Upper lobe of left lung (tissue), 6 donors: ENCODE data around the gene FAM13A. TPM values are rescaled to one million over a fixed set of nuclear protein-coding genes. Genes with fewer than 3 reads are reported as not detected.

ENCODE experiments used
- ATAC-seq, 2 donors: fragments of 200-7000 bp; cut with Tn5 transposase; one replicate each; pipeline ENCODE4 v1.9.1; 2022; ENCODE audit warnings: mild to moderate bottlenecking in 2 of 2, moderate library complexity in 2 of 2; ENCODE audit not compliant: low FRiP score in 2 of 2
- DNase-seq, 2 donors: peaks; one replicate each; pipeline ENCODE4 v3.0.0-alpha.2; 2019 to 2020
- H3K27ac ChIP-seq, 4 donors: fragments of 200-600 bp; sonication (generic); one replicate each; pipeline ENCODE4 v1.5.1; 2016 to 2019
- H3K27me3 ChIP-seq, 4 donors: fragments of 200-600 bp; sonication (generic); one replicate each; pipeline ENCODE4 v1.5.1; 2017 to 2019
- H3K36me3 ChIP-seq, 4 donors: fragments of 200-600 bp; sonication (generic); one replicate each; pipeline ENCODE4 v1.5.1; 2016 to 2019
- H3K4me1 ChIP-seq, 4 donors: fragments of 200-600 bp; sonication (generic); one replicate each; pipeline ENCODE4 v1.5.1; 2018 to 2019
- H3K4me3 ChIP-seq, 4 donors: fragments of 200-600 bp; sonication (generic); one replicate each; pipeline ENCODE4 v1.5.1; 2017 to 2019; ENCODE audit warnings: mild to moderate bottlenecking in 2 of 4, moderate library complexity in 1 of 4
- H3K9me3 ChIP-seq, 4 donors: fragments of 200-600 bp; sonication (generic); one replicate each; pipeline ENCODE4 v1.5.1; 2018 to 2019
- EP300 ChIP-seq, 4 donors: sonication (generic); formaldehyde crosslinking; IDR thresholded peaks; one replicate each; pipeline ENCODE4 v1.5.1; 2017; ENCODE audit warnings: antibody characterized with exemption in 4 of 4, control low read depth in 2 of 4
- POLR2A ChIP-seq, 4 donors: fragments of 450-650 bp; IDR thresholded peaks; one replicate each; pipeline ENCODE4 v1.5.1; 2016 to 2017; ENCODE audit warnings: antibody characterized with exemption in 4 of 4, mild to moderate bottlenecking in 2 of 4
- POLR2AphosphoS5 ChIP-seq, 2 donors: sonication (generic); formaldehyde crosslinking; IDR thresholded peaks; one replicate each; pipeline ENCODE4 v1.5.1; 2017; ENCODE audit warnings: antibody characterized with exemption in 2 of 2
- WGBS, 2 donors: methylation state at CpG; one replicate each; pipeline ENCODE4 v1.1.5; 2017 to 2018; 5-methylcytosine and 5-hydroxymethylcytosine counted together
- total RNA-seq, 6 donors: library from RNA; depleted of rRNA in 4 of 6; stranded (reverse); fragments of >200 nt in 4 of 6; gene quantifications; one replicate each; pipeline versions ENCODE4 v1.1.0 to v1.2.1, GENCODE V29; 2016 to 2021
- TF ChIP-seq, protein P1 (sequence below), 6 experiments: fragments of 450-650 bp in 4 of 6; fragments of 200-600 bp in 2 of 6; sonication (generic) in 2 of 6; IDR thresholded peaks; one replicate each; pipeline ENCODE4 v1.5.1; 2016 to 2019; ENCODE audit warnings: antibody characterized with exemption in 6 of 6
- donor health status: DM: no; HTN: no; CAD: no; lungs with moderate emphysema.
- donor health status: DM: no; HTN: yes; CAD: no; lungs with severe emphysema.

Gene FAM13A
- total RNA-seq, 6 donors from 2014 or later = 15.8 to 173 (median 34.1) TPM

DNA sequence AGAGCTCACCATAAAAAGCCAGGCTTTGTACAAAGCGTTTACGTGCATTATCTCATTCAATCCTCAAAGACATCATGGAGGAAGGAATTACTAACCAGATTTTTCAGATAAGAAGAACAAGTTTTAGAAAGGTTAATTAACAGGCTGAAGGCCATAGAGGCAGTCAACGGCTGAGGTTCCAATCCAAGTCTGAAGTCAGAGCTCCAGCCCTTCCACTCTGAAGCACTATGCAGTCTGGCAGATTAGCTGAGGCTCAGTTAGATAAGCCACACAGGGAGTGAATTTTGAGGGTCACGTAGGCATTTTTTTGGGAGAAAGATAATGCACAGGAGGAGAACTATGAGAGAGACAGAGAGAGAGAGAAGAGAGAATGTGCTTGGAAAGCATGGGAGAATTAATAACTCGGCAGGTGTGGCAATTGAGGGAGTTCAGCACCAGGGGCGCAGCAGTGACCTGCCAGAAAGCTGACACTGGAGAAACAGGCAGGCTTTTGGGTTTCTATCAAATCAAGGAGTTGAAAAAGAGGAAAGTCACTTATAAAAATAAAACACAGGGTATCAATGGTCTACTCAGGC is 242.9 kb downstream of the FAM13A start:
- DNase-seq (no peak), ATAC-seq (no peak)
- H3K27ac ChIP-seq = no peak overlapping the region
- TF ChIP-seq EP300 (IDR thresholded peaks at IDR 0.05) = no peak
- TF ChIP-seq, protein P1, sequence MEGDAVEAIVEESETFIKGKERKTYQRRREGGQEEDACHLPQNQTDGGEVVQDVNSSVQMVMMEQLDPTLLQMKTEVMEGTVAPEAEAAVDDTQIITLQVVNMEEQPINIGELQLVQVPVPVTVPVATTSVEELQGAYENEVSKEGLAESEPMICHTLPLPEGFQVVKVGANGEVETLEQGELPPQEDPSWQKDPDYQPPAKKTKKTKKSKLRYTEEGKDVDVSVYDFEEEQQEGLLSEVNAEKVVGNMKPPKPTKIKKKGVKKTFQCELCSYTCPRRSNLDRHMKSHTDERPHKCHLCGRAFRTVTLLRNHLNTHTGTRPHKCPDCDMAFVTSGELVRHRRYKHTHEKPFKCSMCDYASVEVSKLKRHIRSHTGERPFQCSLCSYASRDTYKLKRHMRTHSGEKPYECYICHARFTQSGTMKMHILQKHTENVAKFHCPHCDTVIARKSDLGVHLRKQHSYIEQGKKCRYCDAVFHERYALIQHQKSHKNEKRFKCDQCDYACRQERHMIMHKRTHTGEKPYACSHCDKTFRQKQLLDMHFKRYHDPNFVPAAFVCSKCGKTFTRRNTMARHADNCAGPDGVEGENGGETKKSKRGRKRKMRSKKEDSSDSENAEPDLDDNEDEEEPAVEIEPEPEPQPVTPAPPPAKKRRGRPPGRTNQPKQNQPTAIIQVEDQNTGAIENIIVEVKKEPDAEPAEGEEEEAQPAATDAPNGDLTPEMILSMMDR (IDR thresholded peaks at IDR 0.05) = peak in 1 of 6 experiments; percentile 22
- H3K4me1 ChIP-seq = peaks cover 24 to 57% (median 35%) of the 10 kb centered on the region in 4 donors
- no peaks in the 10 kb centered on the region for H3K27me3 ChIP-seq
- no peaks in the 10 kb centered on the region for H3K9me3 ChIP-seq
- H3K4me3 ChIP-seq = no peak overlapping the region
- WGBS, 2 donors = 77 to 79% methylated on average over 6 of the region's 6 CpGs
- H3K36me3 ChIP-seq = no peaks in the 10 kb centered on the region

DNA sequence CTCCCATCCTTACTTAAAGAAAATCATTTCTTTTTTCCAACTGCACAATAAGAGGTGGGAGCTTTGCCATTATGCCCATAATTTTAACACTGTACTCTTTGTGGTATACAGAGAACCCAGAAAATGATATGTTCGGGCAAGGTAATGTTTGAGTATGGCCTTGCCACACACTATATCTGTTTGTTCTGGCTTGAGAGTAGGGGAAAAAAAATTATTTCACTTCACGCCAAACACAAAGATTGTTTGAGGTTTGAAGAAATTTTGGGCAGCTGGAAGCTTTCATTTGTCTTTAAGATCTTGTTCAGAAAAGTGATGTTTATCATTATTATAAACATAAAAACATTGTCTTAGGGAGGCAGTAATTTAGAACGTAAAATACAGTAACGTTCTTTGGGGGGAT is 244.0 kb downstream of the FAM13A start:
- Histone ChIP-seq H3K4me1 (peaks cover 17 to 55% (median 31%) of the 10 kb centered on the region in 4 donors), H3K27me3 (no peaks in the 10 kb centered on the region), H3K27ac (peak overlapping the region in 3 of 4 donors; percentile 27 to 62 (median 46)), H3K4me3 (no peak overlapping the region), H3K9me3 (no peaks in the 10 kb centered on the region), H3K36me3 (no peaks in the 10 kb centered on the region)
- DNase-seq (no peak), ATAC-seq (no peak)
- TF ChIP-seq EP300 (IDR thresholded peaks at IDR 0.05) (no peak), POLR2A (IDR thresholded peaks at IDR 0.05) (no peak), POLR2AphosphoS5 (IDR thresholded peaks at IDR 0.05) (no peak)
- TF ChIP-seq, protein P1 (IDR thresholded peaks at IDR 0.05) = no peak
- WGBS, 2 donors = 54 to 67% methylated on average over 4 of the region's 4 CpGs

DNA sequence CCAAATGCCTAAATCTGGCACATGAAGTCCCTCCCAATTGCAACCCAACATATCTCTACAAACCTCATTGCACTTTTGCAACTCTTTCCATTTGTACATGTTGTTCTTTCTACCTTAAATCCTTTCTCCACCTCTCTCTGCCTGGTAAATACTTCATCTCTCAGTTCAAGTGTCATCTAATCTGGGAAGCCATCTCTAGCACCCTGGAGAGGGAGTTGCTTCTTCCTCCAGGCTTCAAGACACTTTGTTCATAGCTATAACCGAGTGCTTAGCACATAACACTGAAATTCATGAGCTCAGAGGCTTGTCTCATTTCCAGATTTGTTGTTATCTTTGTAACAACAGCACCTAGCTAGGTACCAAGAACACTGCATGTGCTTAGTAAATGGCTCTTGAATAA is 244.6 kb downstream of the FAM13A start:
- 42 to 59% methylated on average over 1 of the region's 1 CpG for WGBS, 2 donors
- ATAC-seq = peak; percentile 55 to 83
- H3K4me1 ChIP-seq = peaks cover 17 to 60% (median 32%) of the 10 kb centered on the region in 4 donors

DNA sequence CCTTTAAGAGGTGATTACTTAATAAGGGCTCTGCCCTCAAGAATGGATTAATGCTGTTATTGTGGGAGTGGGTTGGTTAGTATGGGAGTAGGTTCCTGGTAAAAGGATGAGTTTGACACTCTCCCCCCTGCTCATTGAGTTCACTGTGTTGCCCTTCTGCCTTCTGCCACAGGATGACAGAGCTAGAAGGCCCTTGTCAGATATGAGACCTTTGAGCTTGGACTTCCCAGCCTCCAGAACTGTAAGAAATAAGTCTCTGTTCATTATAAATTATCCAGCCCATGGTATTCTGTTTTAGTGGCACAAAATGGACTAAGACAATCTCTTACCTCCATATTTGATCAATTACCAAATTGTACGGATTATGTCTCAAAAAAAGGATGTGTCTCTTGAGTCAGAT is 245.1 kb downstream of the FAM13A start:
- no peak for TF ChIP-seq POLR2A (IDR thresholded peaks at IDR 0.05)
- TF ChIP-seq EP300 (IDR thresholded peaks at IDR 0.05) = no peak
- TF ChIP-seq POLR2AphosphoS5 (IDR thresholded peaks at IDR 0.05) = no peak
- TF ChIP-seq, protein P1 (IDR thresholded peaks at IDR 0.05) = no peak
- ATAC-seq = no peak
- Histone ChIP-seq H3K4me1 (peaks cover 17 to 60% (median 34%) of the 10 kb centered on the region in 4 donors), H3K27me3 (no peaks in the 10 kb centered on the region), H3K36me3 (no peaks in the 10 kb centered on the region), H3K4me3 (no peak overlapping the region), H3K27ac (peak overlapping the region in 3 of 4 donors; percentile 12 to 62 (median 62)), H3K9me3 (no peaks in the 10 kb centered on the region)
- WGBS, 2 donors = 96 to 100% methylated on average over 1 of the region's 1 CpG
- no peak for DNase-seq

More for the DNA sequence above, 244.6 kb downstream of the FAM13A start:
- no peaks in the 10 kb centered on the region for H3K36me3 ChIP-seq
- no peaks in the 10 kb centered on the region for H3K9me3 ChIP-seq
- H3K27ac ChIP-seq = peak overlapping the region in 3 of 4 donors; percentile 12 to 62 (median 62)
- TF ChIP-seq EP300 (IDR thresholded peaks at IDR 0.05) (peak; percentile 23 to 97 (median 78)), POLR2AphosphoS5 (IDR thresholded peaks at IDR 0.05) (peak; percentile 49 to 56), POLR2A (IDR thresholded peaks at IDR 0.05) (peak in 1 of 4 donors; percentile 29)
- TF ChIP-seq, protein P1 (IDR thresholded peaks at IDR 0.05) = no peak
- DNase-seq = peak in 1 of 2 donors; percentile 44
- H3K27me3 ChIP-seq = no peaks in the 10 kb centered on the region
- no peak overlapping the region for H3K4me3 ChIP-seq

DNA sequence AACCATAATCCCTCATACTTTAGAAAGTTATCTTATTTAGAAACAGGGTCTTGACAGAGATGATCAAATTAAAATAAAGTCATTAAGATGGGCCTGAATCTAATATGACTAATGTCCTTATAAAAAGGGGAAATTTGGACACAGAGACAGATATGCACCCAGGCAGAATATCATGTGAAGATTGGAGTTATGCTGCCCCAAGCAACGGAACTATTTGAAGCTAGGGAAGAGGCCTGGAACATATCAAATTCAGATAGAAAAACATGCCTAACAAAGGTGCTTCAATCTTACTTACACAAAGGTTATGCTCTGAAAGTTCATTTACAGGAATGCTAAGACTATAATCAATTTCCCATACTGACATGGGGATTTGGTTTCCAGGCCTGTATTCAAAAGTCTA is 246.7 kb downstream of the FAM13A start:
- TF ChIP-seq POLR2A (IDR thresholded peaks at IDR 0.05) (no peak), POLR2AphosphoS5 (IDR thresholded peaks at IDR 0.05) (no peak), EP300 (IDR thresholded peaks at IDR 0.05) (no peak)
- TF ChIP-seq, protein P1 (IDR thresholded peaks at IDR 0.05) = no peak
- ATAC-seq (no peak), DNase-seq (no peak)
- WGBS, 2 donors = 78 to 90% methylated on average over 1 of the region's 1 CpG
- H3K4me1 ChIP-seq = peaks cover 17 to 50% (median 31%) of the 10 kb centered on the region in 4 donors
- H3K4me3 ChIP-seq = no peak overlapping the region
- H3K27ac ChIP-seq = no peak overlapping the region
- H3K36me3 ChIP-seq = no peaks in the 10 kb centered on the region
- H3K9me3 ChIP-seq = no peaks in the 10 kb centered on the region
- H3K27me3 ChIP-seq = no peaks in the 10 kb centered on the region
